MM.1S (cell line): Measurements from ENCODE around the gene GABRA5.

Experiments used
- DNase-seq: peaks from one replicate; pipeline ENCODE4 v3.0.0-alpha.2; 2015
- H2AFZ ChIP-seq: fragments of 300-600 bp; sonication (generic); 2 replicates; pipeline ENCODE4 v1.6.0; 2016; ENCODE audit warnings: antibody characterized with exemption, low read length
- H3F3A ChIP-seq: fragments of 300-600 bp; sonication (generic); 2 replicates; pipeline ENCODE4 v1.6.1; 2016; ENCODE audit warnings: mild to moderate bottlenecking, antibody characterized with exemption, low read length, moderate library complexity, mixed read lengths; ENCODE audit not compliant: insufficient read depth
- H3K27ac ChIP-seq: fragments of 300-600 bp; sonication (generic); 2 replicates; pipeline ENCODE4 v1.5.1; 2016; ENCODE audit warnings: mild to moderate bottlenecking, low read length
- H3K27me3 ChIP-seq: fragments of 300-600 bp; sonication (generic); replicated peaks from 2 replicates; pipeline ENCODE4 v1.6.0; 2016; ENCODE audit warnings: low read length; ENCODE audit not compliant: insufficient read depth
- H3K36me3 ChIP-seq: fragments of 300-600 bp; sonication (generic); replicated peaks from 2 replicates; pipeline ENCODE4 v1.6.1; 2016; ENCODE audit warnings: mild to moderate bottlenecking, low read length, mixed read lengths; ENCODE audit not compliant: insufficient read depth
- H3K4me1 ChIP-seq: fragments of 300-600 bp; sonication (generic); 2 replicates; pipeline ENCODE4 v1.6.1; 2016; ENCODE audit warnings: low read length, mixed read lengths
- H3K4me2 ChIP-seq: fragments of 300-600 bp; sonication (generic); 2 replicates; pipeline ENCODE4 v1.6.0; 2016; ENCODE audit warnings: low read depth, low read length
- H3K4me3 ChIP-seq: fragments of 300-600 bp; sonication (generic); 2 replicates; pipeline ENCODE4 v1.5.1; 2016; ENCODE audit warnings: low read length, mixed read lengths
- H3K79me2 ChIP-seq: fragments of 300-600 bp; sonication (generic); 2 replicates; pipeline ENCODE4 v1.6.1; 2016; ENCODE audit warnings: mixed run types, low read length, mixed read lengths
- H3K9ac ChIP-seq: fragments of 300-600 bp; sonication (generic); 2 replicates; pipeline ENCODE4 v1.6.1; 2016; ENCODE audit warnings: low read length, mixed read lengths
- H3K9me2 ChIP-seq: fragments of 300-600 bp; sonication (generic); replicated peaks from 2 replicates; pipeline ENCODE4 v1.6.1; 2016; ENCODE audit warnings: mild to moderate bottlenecking, low read length, mixed read lengths; ENCODE audit not compliant: insufficient read depth
- H3K9me3 ChIP-seq: fragments of 300-600 bp; sonication (generic); replicated peaks from 2 replicates; pipeline ENCODE4 v1.6.1; 2016; ENCODE audit warnings: mild to moderate bottlenecking, low read length, mixed read lengths; ENCODE audit not compliant: insufficient read depth
- H4K20me1 ChIP-seq: fragments of 300-600 bp; sonication (generic); 2 replicates; pipeline ENCODE4 v1.6.1; 2016; ENCODE audit warnings: mild to moderate bottlenecking, low read length, moderate library complexity, mixed read lengths; ENCODE audit not compliant: insufficient read depth
- CTCF ChIP-seq: fragments of 300-600 bp; sonication (generic); IDR thresholded peaks from 2 replicates; pipeline ENCODE4 v1.5.1; 2016; ENCODE audit warnings: antibody characterized with exemption, low read length, mixed read lengths
- EZH2 ChIP-seq: fragments of 300-600 bp; sonication (generic); optimal IDR thresholded peaks from 2 replicates; pipeline ENCODE3; 2017; ENCODE audit warnings: low read depth, mild to moderate bottlenecking, antibody characterized with exemption, low read length, mixed read lengths
- EZH2phosphoT487 ChIP-seq: fragments of 300-600 bp; sonication (generic); IDR thresholded peaks from 2 replicates; pipeline ENCODE4 v1.6.1; 2018; ENCODE audit warnings: antibody characterized with exemption, low read length

The GABRA5 gene

GRCh38 chr15:26870346-26870745 lies 3.5 kb downstream of the GABRA5 start:
- Histone ChIP-seq H3K4me3 (no peak overlapping the region), H3K36me3 (no peaks in the 10 kb centered on the region), H3K4me1 (no peaks in the 10 kb centered on the region), H3K27me3 (no peaks in the 10 kb centered on the region), H3K9me2 (no peaks in the 10 kb centered on the region), H3K4me2 (no peak overlapping the region), H3K9me3 (no peaks in the 10 kb centered on the region), H3F3A (no peaks in the 10 kb centered on the region), H3K9ac (no peak overlapping the region), H4K20me1 (no peaks in the 10 kb centered on the region), H3K27ac (no peak overlapping the region), H2AFZ (no peak overlapping the region), H3K79me2 (no peaks in the 10 kb centered on the region)
- DNase-seq: no peak
- no peak for TF ChIP-seq EZH2phosphoT487
- TF ChIP-seq CTCF: no peak
- no peak for TF ChIP-seq EZH2

DNA sequence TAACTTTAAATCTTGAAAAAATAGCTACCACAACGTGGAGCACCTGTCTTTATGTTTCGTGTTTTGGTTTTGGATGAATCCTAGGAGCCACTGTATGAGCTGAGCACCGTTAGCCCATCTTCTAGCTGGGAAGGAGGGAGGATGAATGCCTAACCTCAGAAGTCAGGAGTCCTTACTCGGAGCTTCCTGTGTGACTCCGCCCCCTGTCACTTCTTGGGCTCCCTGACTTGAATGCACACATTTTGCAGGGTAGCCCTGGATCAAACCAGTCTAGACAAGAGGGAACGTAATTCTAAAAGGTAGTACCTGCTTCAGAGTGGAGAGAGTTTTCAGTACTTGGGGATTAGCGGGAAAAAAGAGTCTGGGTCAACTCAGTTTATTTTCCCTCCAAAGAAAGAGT lies 5.3 kb downstream of the GABRA5 start:
- H3K4me3 ChIP-seq: no peak overlapping the region
- no peak for TF ChIP-seq EZH2phosphoT487
- TF ChIP-seq CTCF: no peak
- no peak for TF ChIP-seq EZH2
- no peaks in the 10 kb centered on the region for H3K36me3 ChIP-seq
- no peaks in the 10 kb centered on the region for H3K9me2 ChIP-seq
- no peaks in the 10 kb centered on the region for H3K79me2 ChIP-seq
- no peaks in the 10 kb centered on the region for H3K4me1 ChIP-seq
- H3K9me3 ChIP-seq: no peaks in the 10 kb centered on the region
- H3K9ac ChIP-seq: no peak overlapping the region
- no peak overlapping the region for H2AFZ ChIP-seq
- H3F3A ChIP-seq: no peaks in the 10 kb centered on the region
- H3K27ac ChIP-seq: no peak overlapping the region
- H4K20me1 ChIP-seq: no peaks in the 10 kb centered on the region
- H3K4me2 ChIP-seq: no peak overlapping the region
- H3K27me3 ChIP-seq: no peaks in the 10 kb centered on the region
- DNase-seq: no peak

DNA sequence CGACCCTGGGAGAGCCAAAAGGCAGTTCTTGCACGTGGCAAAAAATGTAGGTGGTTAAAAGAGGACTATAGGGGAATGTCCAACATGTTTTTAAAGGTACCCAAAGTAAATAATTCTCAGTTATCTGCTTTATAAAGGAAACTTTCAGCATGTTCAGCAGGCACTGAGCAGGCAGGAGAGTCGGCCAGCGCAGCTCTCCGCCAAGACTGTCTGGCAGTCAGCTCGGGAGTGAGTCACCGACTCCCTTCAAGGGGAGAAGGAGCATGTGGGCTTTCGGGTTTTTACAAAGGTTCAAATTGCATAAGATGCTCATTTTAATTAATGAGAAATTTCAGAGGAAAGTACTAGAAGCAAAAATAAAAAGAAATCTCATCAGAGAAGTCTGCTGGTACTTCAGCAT lies 7.0 kb downstream of the GABRA5 start:
- Histone ChIP-seq H3K27ac (no peak overlapping the region), H3K36me3 (no peaks in the 10 kb centered on the region), H3K9me2 (no peaks in the 10 kb centered on the region), H3F3A (no peaks in the 10 kb centered on the region), H3K4me3 (no peak overlapping the region), H3K27me3 (no peaks in the 10 kb centered on the region), H3K9ac (no peak overlapping the region), H3K79me2 (no peaks in the 10 kb centered on the region), H3K9me3 (no peaks in the 10 kb centered on the region), H4K20me1 (no peaks in the 10 kb centered on the region), H3K4me2 (no peak overlapping the region), H2AFZ (no peak overlapping the region), H3K4me1 (no peaks in the 10 kb centered on the region)
- TF ChIP-seq EZH2phosphoT487 (no peak), CTCF (no peak), EZH2 (no peak)
- no peak for DNase-seq
